Mucosa of stomach (tissue), 1 donor: Measurements from ENCODE around the gene BCAP31.
"Not testable (repeated sequence)": the region's sequence is repeated elsewhere in the genome, so short reads cannot be mapped to it uniquely, and the experiment has no call there.

Source experiments
- H3K27me3 ChIP-seq: one replicate; pipeline ENCODE4 v1.7.0; 2013; ENCODE audit warnings: mild to moderate bottlenecking, low read length; ENCODE audit not compliant: control insufficient read depth, insufficient read depth
- H3K36me3 ChIP-seq: one replicate; pipeline ENCODE4 v1.7.0; 2013; ENCODE audit warnings: low read length; ENCODE audit not compliant: control insufficient read depth, insufficient read depth
- H3K4me1 ChIP-seq: one replicate; pipeline ENCODE4 v1.7.0; 2013; ENCODE audit warnings: mild to moderate bottlenecking, low read length; ENCODE audit not compliant: control insufficient read depth, insufficient read depth
- H3K4me3 ChIP-seq: one replicate; pipeline ENCODE4 v1.7.0; 2013; ENCODE audit warnings: low read length
- H3K9ac ChIP-seq: one replicate; pipeline ENCODE4 v1.7.0; 2013; ENCODE audit warnings: mild to moderate bottlenecking, low read length, moderate library complexity
- H3K9me3 ChIP-seq: one replicate; pipeline ENCODE4 v1.7.0; 2013; ENCODE audit warnings: mild to moderate bottlenecking, low read length, moderate library complexity; ENCODE audit not compliant: control insufficient read depth
- donor health status: Pancreatic carcinoma.

The BCAP31 gene

GRCh38 chrX:153709726-153710674 is 14.2 kb downstream of the BCAP31 start:
- Histone ChIP-seq H3K27me3 (no peaks in the 10 kb centered on the region), H3K36me3 (no peaks in the 10 kb centered on the region), H3K4me3 (no peak overlapping the region), H3K4me1 (no peaks in the 10 kb centered on the region), H3K9me3 (no peaks in the 10 kb centered on the region), H3K9ac (no peak overlapping the region)

- H3K27me3 ChIP-seq, result no peaks in the 10 kb centered on the region
- no peaks in the 10 kb centered on the region for H3K9me3 ChIP-seq
- no peaks in the 10 kb centered on the region for H3K36me3 ChIP-seq
- peaks cover 7% of the 10 kb centered on the region for H3K4me1 ChIP-seq
- no peak overlapping the region for H3K4me3 ChIP-seq
- H3K9ac ChIP-seq, result no peak overlapping the region
Measured at GRCh38 chrX:153708415-153708814, 15.8 kb downstream of the BCAP31 start.

GRCh38 chrX:153707406-153707805 is 16.8 kb downstream of the BCAP31 start:
- Histone ChIP-seq H3K9ac (no peak overlapping the region), H3K36me3 (no peaks in the 10 kb centered on the region), H3K4me3 (no peak overlapping the region)

GRCh38 chrX:153706799-153707198 is 17.4 kb downstream of the BCAP31 start:
- Histone ChIP-seq H3K9ac (no peak overlapping the region), H3K4me1 (peaks cover 10% of the 10 kb centered on the region), H3K27me3 (no peaks in the 10 kb centered on the region), H3K9me3 (no peaks in the 10 kb centered on the region), H3K4me3 (no peak overlapping the region), H3K36me3 (no peaks in the 10 kb centered on the region)

More at GRCh38 chrX:153707406-153707805, 16.8 kb downstream of the BCAP31 start:
- Histone ChIP-seq H3K4me1 (peaks cover 10% of the 10 kb centered on the region), H3K27me3 (no peaks in the 10 kb centered on the region), H3K9me3 (no peaks in the 10 kb centered on the region)

- not testable (repeated sequence) for H3K4me3 ChIP-seq
Measured at GRCh38 chrX:153705403-153706060, 18.7 kb downstream of the BCAP31 start.

GRCh38 chrX:153704631-153705402 is 19.4 kb downstream of the BCAP31 start:
- not testable (repeated sequence) for H3K4me3 ChIP-seq, H3K9ac ChIP-seq, H3K27me3 ChIP-seq, H3K36me3 ChIP-seq, H3K9me3 ChIP-seq
- peaks cover 17% of the 10 kb centered on the region for H3K4me1 ChIP-seq

More at GRCh38 chrX:153705403-153706060, 18.7 kb downstream of the BCAP31 start:
- H3K36me3 ChIP-seq, H3K27me3 ChIP-seq, H3K9ac ChIP-seq, H3K9me3 ChIP-seq: not testable (repeated sequence)
- H3K4me1 ChIP-seq, result peaks cover 10% of the 10 kb centered on the region

GRCh38 chrX:153704021-153704526 is 20.1 kb downstream of the BCAP31 start:
- no peak overlapping the region for H3K9ac ChIP-seq
- no peak overlapping the region for H3K4me3 ChIP-seq
- no peaks in the 10 kb centered on the region for H3K9me3 ChIP-seq
- H3K36me3 ChIP-seq, result no peaks in the 10 kb centered on the region
- no peaks in the 10 kb centered on the region for H3K27me3 ChIP-seq
- H3K4me1 ChIP-seq, result peaks cover 22% of the 10 kb centered on the region

- no peak overlapping the region for H3K9ac ChIP-seq
Measured at GRCh38 chrX:153703036-153703370, 21.2 kb downstream of the BCAP31 start.

GRCh38 chrX:153702336-153703035 is 21.7 kb downstream of the BCAP31 start:
- no peaks in the 10 kb centered on the region for H3K27me3 ChIP-seq
- H3K4me1 ChIP-seq, result peaks cover 22% of the 10 kb centered on the region
- no peaks in the 10 kb centered on the region for H3K9me3 ChIP-seq
- H3K9ac ChIP-seq, result no peak overlapping the region
- no peaks in the 10 kb centered on the region for H3K36me3 ChIP-seq
- H3K4me3 ChIP-seq, result no peak overlapping the region

More at GRCh38 chrX:153703036-153703370, 21.2 kb downstream of the BCAP31 start:
- no peaks in the 10 kb centered on the region for H3K36me3 ChIP-seq
- H3K9me3 ChIP-seq, result no peaks in the 10 kb centered on the region
- H3K27me3 ChIP-seq, result no peaks in the 10 kb centered on the region
- no peak overlapping the region for H3K4me3 ChIP-seq
- peaks cover 22% of the 10 kb centered on the region for H3K4me1 ChIP-seq

GRCh38 chrX:153701706-153702105 is 22.5 kb downstream of the BCAP31 start:
- no peaks in the 10 kb centered on the region for H3K9me3 ChIP-seq
- H3K4me1 ChIP-seq, result peaks cover 22% of the 10 kb centered on the region
- no peaks in the 10 kb centered on the region for H3K36me3 ChIP-seq
- H3K9ac ChIP-seq, result no peak overlapping the region
- no peak overlapping the region for H3K4me3 ChIP-seq
- H3K27me3 ChIP-seq, result no peaks in the 10 kb centered on the region

- Histone ChIP-seq H3K4me3 (no peak overlapping the region), H3K27me3 (no peaks in the 10 kb centered on the region), H3K9ac (no peak overlapping the region), H3K4me1 (peaks cover 22% of the 10 kb centered on the region), H3K36me3 (no peaks in the 10 kb centered on the region), H3K9me3 (no peaks in the 10 kb centered on the region)
Measured at GRCh38 chrX:153700967-153701366, 23.2 kb downstream of the BCAP31 start.
